Type B pancreatic cell (in vitro differentiated cells): ENCODE measurements around the gene TMEM243. TPM values are rescaled to one million over a fixed set of nuclear protein-coding genes. Genes with fewer than 3 reads are reported as not detected.

ENCODE experiments used
- DNase-seq: peaks from one replicate; pipeline ENCODE4 v3.0.0; 2021; ENCODE audit warnings: mixed read lengths; ENCODE audit not compliant: unreplicated experiment; ENCODE audit errors: extremely low spot score
- H3K27ac Mint-ChIP-seq: 2 replicates; pipeline ENCODE4 v1.8.0; 2021; ENCODE audit warnings: mild to moderate bottlenecking, mixed read lengths
- H3K27me3 Mint-ChIP-seq: 2 replicates; pipeline ENCODE4 v1.8.0; 2021; ENCODE audit warnings: mixed read lengths
- H3K36me3 Mint-ChIP-seq: 2 replicates; pipeline ENCODE4 v1.8.0; 2021; ENCODE audit warnings: mixed read lengths
- H3K4me1 Mint-ChIP-seq: one replicate; pipeline ENCODE4 v1.8.0; 2021; ENCODE audit warnings: mixed read lengths; ENCODE audit not compliant: unreplicated experiment
- H3K4me3 Mint-ChIP-seq: 2 replicates; pipeline ENCODE4 v1.8.0; 2021; ENCODE audit warnings: mild to moderate bottlenecking, mixed read lengths
- H3K9me3 Mint-ChIP-seq: 2 replicates; pipeline ENCODE4 v1.8.0; 2021; ENCODE audit warnings: mixed read lengths
- CTCF ChIP-seq: fragments of 200-600 bp; sonication (generic); conservative IDR thresholded peaks from 2 replicates; pipeline ENCODE4 v1.5.0; 2021; ENCODE audit warnings: antibody characterized with exemption, mild to moderate bottlenecking
- total RNA-seq: library from RNA; stranded (reverse); gene quantifications from 2 replicates; pipeline ENCODE4 v1.2.1, GENCODE V29; 2021; ENCODE audit warnings: low replicate concordance

The TMEM243 gene
- total RNA-seq, 1 donor from 2014 or later, result 19.0 TPM

GRCh38 chr7:87215046-87215445 lies 4.5 kb downstream of the TMEM243 start:
- Mint-ChIP-seq H3K36me3 (peaks cover 10% of the 10 kb centered on the region), H3K27ac (no peak overlapping the region), H3K9me3 (no peaks in the 10 kb centered on the region), H3K27me3 (no peaks in the 10 kb centered on the region), H3K4me3 (no peak overlapping the region), H3K4me1 (peaks cover 19% of the 10 kb centered on the region)
- no peak for DNase-seq
- no peak for TF ChIP-seq CTCF

GRCh38 chr7:87213811-87214210 lies 5.7 kb downstream of the TMEM243 start:
- Mint-ChIP-seq H3K4me3 (no peak overlapping the region), H3K9me3 (no peaks in the 10 kb centered on the region), H3K4me1 (peaks cover 16% of the 10 kb centered on the region), H3K27me3 (no peaks in the 10 kb centered on the region), H3K27ac (no peak overlapping the region), H3K36me3 (peaks cover 18% of the 10 kb centered on the region)
- no peak for TF ChIP-seq CTCF
- no peak for DNase-seq

- Mint-ChIP-seq H3K36me3 (peaks cover 23% of the 10 kb centered on the region), H3K4me3 (no peak overlapping the region), H3K27ac (no peak overlapping the region), H3K4me1 (peaks cover 10% of the 10 kb centered on the region), H3K9me3 (no peaks in the 10 kb centered on the region), H3K27me3 (no peaks in the 10 kb centered on the region)
- no peak for DNase-seq
- no peak for TF ChIP-seq CTCF
Measured at GRCh38 chr7:87213252-87213651, 6.3 kb downstream of the TMEM243 start.

- peaks cover 30% of the 10 kb centered on the region for H3K36me3 Mint-ChIP-seq
- H3K9me3 Mint-ChIP-seq, result no peaks in the 10 kb centered on the region
- H3K4me1 Mint-ChIP-seq, result peaks cover 4% of the 10 kb centered on the region
- no peak for DNase-seq
- H3K27ac Mint-ChIP-seq, result no peak overlapping the region
- no peaks in the 10 kb centered on the region for H3K27me3 Mint-ChIP-seq
- no peak for TF ChIP-seq CTCF
- H3K4me3 Mint-ChIP-seq, result no peak overlapping the region
Measured at GRCh38 chr7:87212498-87212897, 7.0 kb downstream of the TMEM243 start.

- Mint-ChIP-seq H3K27me3 (no peaks in the 10 kb centered on the region), H3K4me1 (peaks cover 4% of the 10 kb centered on the region), H3K9me3 (peaks cover 6% of the 10 kb centered on the region), H3K27ac (no peak overlapping the region), H3K36me3 (peaks cover 36% of the 10 kb centered on the region), H3K4me3 (no peak overlapping the region)
- no peak for TF ChIP-seq CTCF
- no peak for DNase-seq
Measured at GRCh38 chr7:87210506-87210905, 9.0 kb downstream of the TMEM243 start.
